ENCODE data around the gene CEACAM5. TPM values are rescaled to one million over a fixed set of nuclear protein-coding genes. Genes with fewer than 3 reads are reported as not detected.

Gene CEACAM5
- total RNA-seq, 1 experiment from 2014 or later = 0.46 TPM

GRCh38 chr19:41718761-41719160 lies 10.3 kb downstream of the CEACAM5 start:
- H3K9me3 Mint-ChIP-seq = no peaks in the 10 kb centered on the region
- TF ChIP-seq SMAD3 (CRISPR knock-in tag; IDR thresholded peaks at IDR 0.05; ENCODE audit: borderline replicate concordance) (no peak), E2F5 (CRISPR knock-in tag; IDR thresholded peaks at IDR 0.05) (no peak), IRF2 (CRISPR knock-in tag; IDR thresholded peaks at IDR 0.05; ENCODE audit: borderline replicate concordance, low read depth) (no peak), CDX4 (CRISPR knock-in tag; IDR thresholded peaks at IDR 0.05; ENCODE audit: borderline replicate concordance) (no peak), HMGXB4 (CRISPR knock-in tag; IDR thresholded peaks at IDR 0.05) (no peak), ATF3 (CRISPR knock-in tag; conservative IDR thresholded peaks at IDR 0.05) (no peak)
- ATAC-seq = no peak
- no peaks in the 10 kb centered on the region for H3K4me1 Mint-ChIP-seq
- CTCF ChIA-PET = interaction anchor here (0.6 to 8.7 kb wide), 4 partner anchors 12 to 1843 kb away, joined by 3 to 73 read pairs (median 4); no protein-coding TSS in a partner anchor
- DNase-seq (ENCODE audit: low spot score) = no peak
- H3K27me3 Mint-ChIP-seq (ENCODE audit: low read depth) = peaks cover 24% of the 10 kb centered on the region
- POLR2A ChIA-PET = no interaction called here
- no peak overlapping the region for H3K4me3 Mint-ChIP-seq
- H3K36me3 Mint-ChIP-seq = no peaks in the 10 kb centered on the region
- H3K27ac Mint-ChIP-seq = no peak overlapping the region

GRCh38 chr19:41720103-41720502 lies 11.7 kb downstream of the CEACAM5 start:
- no peak for ATAC-seq
- no peaks in the 10 kb centered on the region for H3K36me3 Mint-ChIP-seq
- ChIA-PET CTCF (interaction anchor here (0.7 to 8.7 kb wide), 2 partner anchors 13 to 419 kb away, joined by 3 to 73 read pairs; no protein-coding TSS in a partner anchor), POLR2A (no interaction called here)
- no peak overlapping the region for H3K4me3 Mint-ChIP-seq
- no peak overlapping the region for H3K27ac Mint-ChIP-seq
- DNase-seq (ENCODE audit: low spot score) = no peak
- no peaks in the 10 kb centered on the region for H3K9me3 Mint-ChIP-seq
- peaks cover 21% of the 10 kb centered on the region for H3K27me3 Mint-ChIP-seq (ENCODE audit: low read depth)
- no peaks in the 10 kb centered on the region for H3K4me1 Mint-ChIP-seq
- TF ChIP-seq KAT7 (CRISPR knock-in tag; IDR thresholded peaks at IDR 0.05; ENCODE audit: borderline replicate concordance) (no peak), ATF1 (CRISPR knock-in tag; IDR thresholded peaks at IDR 0.05) (no peak), TCF7 (CRISPR knock-in tag; IDR thresholded peaks at IDR 0.05; ENCODE audit: low read depth) (no peak), ZMAT4 (CRISPR knock-in tag; IDR thresholded peaks at IDR 0.05) (no peak), ZNF138 (CRISPR knock-in tag; conservative IDR thresholded peaks at IDR 0.05) (no peak), CTCF (IDR thresholded peaks at IDR 0.05) (no peak), CBFB (CRISPR knock-in tag; IDR thresholded peaks at IDR 0.05; ENCODE audit: low read depth) (no peak), HMGA2 (CRISPR knock-in tag; IDR thresholded peaks at IDR 0.05) (no peak), MLX (CRISPR knock-in tag; IDR thresholded peaks at IDR 0.05) (no peak), PRDM15 (CRISPR knock-in tag; IDR thresholded peaks at IDR 0.05) (no peak), RELA (CRISPR knock-in tag; IDR thresholded peaks at IDR 0.05; ENCODE audit: borderline replicate concordance) (no peak)

All from WTC11 (cell line).